ENCODE data around the gene PDPN. TPM values are rescaled to one million over a fixed set of nuclear protein-coding genes. Genes with fewer than 3 reads are reported as not detected.

Gene PDPN
- total and polyA plus RNA-seq, 2 of the 4 experiments (the other 2 are of a cell fraction) = 0.31 TPM; not detected in 1

- Histone ChIP-seq H2BK15ac (ENCODE audit: low read depth, low read length) (no peak overlapping the region), H2BK20ac (ENCODE audit: low read depth, low read length) (no peak overlapping the region), H3K27ac (ENCODE audit: insufficient read depth, low read length) (no peak overlapping the region), H2AK5ac (ENCODE audit: low read depth, low read length) (no peak overlapping the region), H2AFZ (replicated peaks; ENCODE audit: low read length, poor library complexity) (no peak overlapping the region), H2BK120ac (ENCODE audit: low read depth, low read length) (no peak overlapping the region), H4K8ac (ENCODE audit: low read depth in 2 of 2, low read length in 2 of 2) (no peak overlapping the region), H3K9me3 (ENCODE audit: control insufficient read depth, insufficient read depth, low read length) (peaks cover 16% of the 10 kb centered on the region), H2AK9ac (replicated peaks; ENCODE audit: low read depth, low read length, poor library complexity) (no peak overlapping the region), H3K9me1 (ENCODE audit: insufficient read depth, low read length) (no peaks in the 10 kb centered on the region), H3K27me3 (ENCODE audit: control insufficient read depth, insufficient read depth, low read length) (no peaks in the 10 kb centered on the region), H3K9ac (ENCODE audit: low read depth, low read length) (no peak overlapping the region), H3K4me2 (ENCODE audit: low read depth, low read length) (no peak overlapping the region), H3K4me3 (ENCODE audit: insufficient read depth, low read depth, low read length) (no peak overlapping the region), H4K5ac (ENCODE audit: low read depth, low read length) (no peak overlapping the region), H3K14ac (replicated peaks; ENCODE audit: low read depth, low read length) (no peak overlapping the region), H4K91ac (ENCODE audit: insufficient read depth, low read depth, low read length) (no peak overlapping the region), H2BK5ac (ENCODE audit: low read depth, low read length, poor library complexity, severe bottlenecking) (no peak overlapping the region), H4K20me1 (ENCODE audit: insufficient read depth, low read length) (no peaks in the 10 kb centered on the region), H3K56ac (ENCODE audit: extremely low read depth, insufficient read depth, low read length) (no peak overlapping the region), H3K79me1 (ENCODE audit: low read depth in 1 of 2, low read length in 2 of 2) (no peaks in the 10 kb centered on the region), H3K23ac (ENCODE audit: low read depth, low read length) (no peak overlapping the region), H3K18ac (ENCODE audit: low read depth, low read length) (no peak overlapping the region), H3K4me1 (ENCODE audit: control insufficient read depth, insufficient read depth, low read length) (no peaks in the 10 kb centered on the region), H3K4ac (ENCODE audit: low read depth, low read length) (no peak overlapping the region), H3K36me3 (ENCODE audit: control insufficient read depth, insufficient read depth, low read length) (no peaks in the 10 kb centered on the region)
- ATAC-seq (ENCODE audit: low read depth) (no peak), DNase-seq (no peak)
- intact Hi-C loops (cut with micrococcal nuclease) = no loop called here
- ChIA-PET POLR2A (ENCODE audit: unreplicated experiment) (no interaction called here), CTCF (no interaction called here)
- no CpG with 5 or more reads among the region's 7 CpGs for WGBS, 2 experiments (ENCODE audit: extremely low coverage in 2 of 2, insufficient read length in 1 of 2)
- BruUV-seq (replicated peaks) = no TSS peak
- in situ Hi-C loops (cut with MboI; ENCODE audit: low sequenced_read_pairs) = no loop called here
- dilution Hi-C loops (cut with HindIII; ENCODE audit: low sequenced_read_pairs, unreplicated experiment) = no loop called here
- TF ChIP-seq FOS (IDR thresholded peaks at IDR 0.05; ENCODE audit: low read depth, low read length) (no peak), CTCF (conservative IDR thresholded peaks at IDR 0.05; ENCODE audit: low read depth, low read length) (no peak), CHD1 (IDR thresholded peaks at IDR 0.05; ENCODE audit: low read depth, low read length) (no peak), USF2 (IDR thresholded peaks at IDR 0.05; ENCODE audit: low read depth, low read length) (no peak), NFE2L2 (IDR thresholded peaks at IDR 0.05; ENCODE audit: low read depth, low read length) (no peak), SMC3 (IDR thresholded peaks at IDR 0.05; ENCODE audit: low read depth, low read length) (no peak), RFX5 (IDR thresholded peaks at IDR 0.05; ENCODE audit: low read depth, low read length) (no peak), MAZ (IDR thresholded peaks at IDR 0.05; ENCODE audit: borderline replicate concordance, low read depth, low read length) (no peak), POLR2A (IDR thresholded peaks at IDR 0.05; ENCODE audit: low read depth, low read length) (no peak), MXI1 (IDR thresholded peaks at IDR 0.05; ENCODE audit: borderline replicate concordance, low read depth, low read length) (no peak)
Observed at GRCh38 chr1:13597166-13597565, 13.5 kb downstream of the PDPN start.

Measured in IMR-90 (cell line).